NCI-H1092 treated with DMSO at 0.1 percent for 48 hours (cell line): ENCODE results near the gene SLC39A5.
"Not testable (repeated sequence)": the region's sequence is repeated elsewhere in the genome, so short reads cannot be mapped to it uniquely, and the experiment has no call there.

Source experiments
- DNase-seq: peaks from one replicate; lab custom pipeline; 2025; lab: John Stamatoyannopoulos, UW

SLC39A5 gene, protein sequence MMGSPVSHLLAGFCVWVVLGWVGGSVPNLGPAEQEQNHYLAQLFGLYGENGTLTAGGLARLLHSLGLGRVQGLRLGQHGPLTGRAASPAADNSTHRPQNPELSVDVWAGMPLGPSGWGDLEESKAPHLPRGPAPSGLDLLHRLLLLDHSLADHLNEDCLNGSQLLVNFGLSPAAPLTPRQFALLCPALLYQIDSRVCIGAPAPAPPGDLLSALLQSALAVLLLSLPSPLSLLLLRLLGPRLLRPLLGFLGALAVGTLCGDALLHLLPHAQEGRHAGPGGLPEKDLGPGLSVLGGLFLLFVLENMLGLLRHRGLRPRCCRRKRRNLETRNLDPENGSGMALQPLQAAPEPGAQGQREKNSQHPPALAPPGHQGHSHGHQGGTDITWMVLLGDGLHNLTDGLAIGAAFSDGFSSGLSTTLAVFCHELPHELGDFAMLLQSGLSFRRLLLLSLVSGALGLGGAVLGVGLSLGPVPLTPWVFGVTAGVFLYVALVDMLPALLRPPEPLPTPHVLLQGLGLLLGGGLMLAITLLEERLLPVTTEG

GRCh38 chr12:56229916-56230431 lies at the start of gene SLC39A5:
Gene SLC39A5 (plus strand): TSS chr12:56230051. CDS start chr12:56231275, 1,224 bp downstream.
- no peak for DNase-seq

GRCh38 chr12:56186957-56187356 lies 42.9 kb upstream of the SLC39A5 start:
- no peak for DNase-seq

- DNase-seq, result peak; percentile 3
Measured at GRCh38 chr12:56188131-56188777, 41.6 kb upstream of the SLC39A5 start.

DNA sequence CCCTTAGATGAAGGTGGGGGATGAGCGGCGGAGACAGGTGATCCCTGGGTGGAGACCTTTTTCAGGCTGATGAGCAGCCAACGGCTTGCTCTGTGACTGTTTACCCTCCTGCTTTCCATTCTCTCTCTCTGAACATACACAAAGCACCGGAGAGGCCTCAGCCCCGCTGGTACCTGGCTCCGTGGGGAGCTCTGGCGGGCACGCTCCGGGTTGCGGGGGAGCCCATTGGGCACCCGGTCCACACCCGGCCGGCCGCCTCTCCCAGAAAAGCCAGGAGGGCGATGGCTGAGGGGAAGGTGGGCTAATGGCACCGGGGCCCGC lies 41.1 kb upstream of the SLC39A5 start:
- DNase-seq, result peak; percentile 3

DNA sequence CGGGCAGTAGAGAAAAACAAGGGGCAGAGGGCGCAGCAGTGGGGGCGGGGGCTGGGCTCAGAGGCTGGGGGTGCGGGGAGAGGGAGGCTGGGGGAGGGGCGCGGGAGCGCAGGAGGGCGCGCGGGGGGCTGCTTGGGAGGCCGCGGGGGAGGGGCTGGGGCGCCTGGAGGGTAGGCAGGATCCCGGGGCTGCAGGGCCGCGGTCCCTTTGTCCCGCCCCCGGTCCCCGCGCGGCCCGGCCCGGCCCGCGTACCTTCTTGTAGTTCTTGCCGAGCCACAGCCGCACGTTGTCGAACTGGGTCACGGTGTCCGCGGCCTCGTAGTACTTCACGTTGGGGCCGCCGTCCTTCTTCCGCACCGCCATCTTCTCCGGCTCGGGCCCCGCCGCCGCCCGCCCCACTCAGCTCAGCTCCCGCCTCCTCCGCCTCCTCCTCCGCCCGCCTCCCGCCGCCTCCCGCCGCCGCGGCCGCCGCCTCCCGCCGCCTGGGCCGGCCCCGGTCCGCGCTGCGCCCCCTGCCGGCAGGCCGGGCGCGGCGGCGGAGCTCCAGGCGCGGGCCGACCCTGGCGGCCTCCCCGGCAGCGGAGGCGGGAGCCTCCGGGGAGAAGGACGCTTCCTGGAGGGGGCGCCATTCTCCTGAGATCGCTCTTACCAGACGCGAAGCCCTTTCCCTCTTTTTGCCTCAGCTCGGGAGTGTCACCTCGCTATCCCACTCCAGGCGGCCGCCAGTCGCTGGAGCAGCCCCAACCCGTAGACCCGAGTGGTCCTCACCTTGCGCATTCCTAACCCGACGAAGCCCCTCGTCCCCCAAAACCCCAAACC lies 40.5 kb upstream of the SLC39A5 start, which contains the start of gene SMARCC2:
SMARCC2 (minus strand) TSS at position 385 of the 819 bp plus-strand sequence; CDS start at position 363, 22 bp downstream.
- DNase-seq, result peak; percentile 65

DNA sequence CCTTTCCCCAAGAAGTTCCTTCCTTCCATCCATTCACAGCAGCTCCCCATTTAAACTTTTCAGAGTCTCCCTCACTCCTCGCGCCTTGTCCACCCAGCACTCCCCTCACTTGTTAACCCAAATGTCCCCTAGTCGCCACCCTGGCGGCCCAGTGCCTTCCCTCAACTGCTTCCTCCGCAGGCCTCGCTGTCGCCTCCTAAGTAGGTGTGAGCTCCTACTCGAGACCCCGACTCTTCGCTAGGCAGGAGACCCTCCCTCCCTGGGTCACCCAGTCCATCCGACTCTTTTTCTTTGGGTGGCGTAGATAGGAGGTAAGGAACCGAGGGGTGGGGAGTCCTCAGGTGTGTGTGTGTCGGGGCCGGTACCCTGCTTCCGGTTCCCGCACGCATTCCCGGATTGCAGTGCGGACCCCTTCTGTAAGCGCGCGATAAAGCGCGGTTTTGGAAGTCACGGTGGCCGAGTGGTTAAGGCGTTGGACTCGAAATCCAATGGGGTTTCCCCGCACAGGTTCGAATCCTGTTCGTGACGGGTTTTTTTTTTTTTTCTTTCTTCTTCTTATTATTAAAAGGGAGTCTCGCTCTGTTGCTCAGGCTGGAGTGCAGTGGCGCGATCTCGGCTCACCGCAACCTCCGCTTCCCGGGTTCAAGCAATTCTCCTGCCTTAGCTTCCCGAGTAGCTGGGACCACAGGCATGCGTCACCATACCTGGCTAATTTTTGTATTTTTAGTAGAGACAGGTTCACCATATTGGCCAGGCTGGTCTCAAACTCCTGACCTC lies 39.7 kb upstream of the SLC39A5 start:
- DNase-seq, result peak; percentile 79

DNA sequence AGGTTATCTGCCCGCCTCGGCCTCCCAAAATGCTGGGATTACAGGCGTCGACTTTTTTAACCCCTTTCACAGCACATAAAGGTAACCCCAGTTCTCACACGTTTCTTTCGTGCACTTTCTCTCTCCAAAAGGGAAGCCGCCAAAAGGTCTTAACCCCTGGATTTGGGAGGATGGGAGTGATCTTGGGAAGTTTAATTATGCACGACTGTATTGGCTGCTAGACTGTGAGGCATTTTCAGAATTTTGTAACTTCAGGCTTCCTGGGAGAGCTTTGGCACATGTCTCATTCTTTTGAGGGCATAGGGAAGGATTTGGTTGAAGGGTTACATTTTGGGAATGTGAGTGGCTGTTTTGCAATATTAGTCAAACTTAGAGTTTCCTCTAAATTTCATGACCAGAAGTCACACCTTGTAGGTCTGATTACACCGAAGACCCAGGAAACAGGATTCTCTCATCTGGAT lies 39.1 kb upstream of the SLC39A5 start:
- no peak for DNase-seq

DNA sequence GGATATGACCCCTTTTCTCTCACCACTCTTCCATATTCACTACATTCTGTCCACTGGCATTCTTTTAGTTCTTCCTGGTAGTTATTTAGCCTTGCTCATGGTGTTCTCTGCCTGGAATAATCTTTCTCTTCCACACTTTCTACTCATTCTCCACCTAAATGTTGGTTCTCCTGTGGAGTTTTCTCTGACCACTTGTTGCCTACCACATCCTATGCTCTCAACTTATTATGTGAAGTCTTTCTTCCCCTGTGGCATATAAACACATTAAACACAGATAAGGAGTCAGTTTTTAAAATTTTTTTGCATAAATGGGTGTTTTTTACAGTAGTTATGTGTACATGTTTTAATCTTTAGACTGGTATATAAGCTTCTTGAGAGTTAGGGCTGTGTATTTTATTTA lies 37.3 kb upstream of the SLC39A5 start:
- DNase-seq, result no peak

- DNase-seq, result peak; percentile 80
Measured at GRCh38 chr12:56193025-56193578, 36.7 kb upstream of the SLC39A5 start.

GRCh38 chr12:56196818-56197550 lies 32.9 kb upstream of the SLC39A5 start:
- DNase-seq, result not testable (repeated sequence)

DNA sequence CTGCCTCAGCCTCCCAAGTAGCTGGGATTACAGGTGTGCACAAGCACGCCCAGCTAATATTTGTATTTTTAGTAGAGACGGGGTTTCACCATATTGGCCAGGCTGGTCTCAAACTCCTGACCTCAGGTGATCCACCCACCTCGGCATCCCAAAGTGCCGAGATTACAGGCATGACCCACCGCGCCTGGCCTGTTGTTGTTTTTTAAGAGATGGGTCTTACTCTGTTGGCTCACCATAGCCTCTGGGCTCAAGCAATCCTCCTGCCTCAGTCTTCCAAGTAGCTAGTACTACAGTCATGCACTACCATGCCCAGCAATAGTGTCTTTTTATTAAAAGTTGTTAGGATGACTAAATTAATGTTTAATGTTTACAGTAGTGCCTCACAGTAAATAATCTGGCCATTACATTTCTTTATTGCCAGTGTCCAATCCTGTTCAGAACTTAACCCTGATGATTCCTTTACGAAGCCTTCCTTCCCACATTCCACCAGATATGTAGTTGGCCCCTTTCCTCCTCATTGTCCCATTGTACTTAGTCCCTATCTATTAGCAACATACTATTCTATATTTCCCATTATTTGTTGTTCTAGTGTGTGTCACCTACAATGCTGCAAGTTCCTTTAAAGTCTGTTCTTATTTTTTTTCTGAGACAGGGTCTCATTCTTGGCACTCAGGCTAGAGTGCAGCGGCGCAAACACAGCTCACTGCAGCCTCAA lies 31.8 kb upstream of the SLC39A5 start:
- no peak for DNase-seq

- no peak for DNase-seq
Measured at GRCh38 chr12:56198836-56199235, 31.0 kb upstream of the SLC39A5 start.

DNA sequence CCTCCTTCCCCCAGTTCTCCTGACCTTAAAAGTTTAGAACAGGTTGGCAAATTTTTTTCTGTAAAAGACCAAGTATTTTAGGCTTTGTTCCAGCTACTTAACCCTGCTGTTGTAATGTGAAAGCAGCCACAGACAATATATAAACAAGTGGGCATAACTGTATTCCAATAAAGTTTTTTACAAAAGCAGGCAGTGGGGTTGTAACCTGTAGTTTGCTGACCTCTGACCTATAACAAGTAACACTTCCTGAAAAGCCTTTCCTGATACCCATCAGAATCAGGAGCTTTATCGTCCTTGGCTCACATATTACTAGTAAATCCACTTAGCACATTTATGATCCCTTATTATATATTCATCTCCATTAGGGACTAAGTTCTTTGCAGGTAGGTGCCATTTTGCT lies 27.5 kb upstream of the SLC39A5 start:
- no peak for DNase-seq

DNA sequence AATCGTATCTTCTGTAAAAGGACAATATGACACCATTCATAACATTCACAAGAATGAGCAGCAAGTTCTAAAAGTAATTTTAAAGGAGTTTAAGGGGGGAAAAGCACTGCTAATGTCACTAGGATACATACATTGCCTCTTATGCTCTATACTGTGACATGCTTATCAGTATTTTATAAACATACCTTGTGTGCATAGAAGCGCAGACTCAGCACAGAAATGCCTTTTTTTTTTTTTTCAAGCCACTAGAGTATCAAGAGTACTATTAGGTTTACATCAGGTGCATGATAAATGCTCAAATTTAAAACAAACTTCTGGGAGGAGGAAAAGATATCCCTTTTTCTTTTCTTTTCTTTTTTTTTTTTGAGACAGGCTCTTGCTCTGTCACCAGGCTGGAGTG lies 27.0 kb upstream of the SLC39A5 start:
- no peak for DNase-seq

DNA sequence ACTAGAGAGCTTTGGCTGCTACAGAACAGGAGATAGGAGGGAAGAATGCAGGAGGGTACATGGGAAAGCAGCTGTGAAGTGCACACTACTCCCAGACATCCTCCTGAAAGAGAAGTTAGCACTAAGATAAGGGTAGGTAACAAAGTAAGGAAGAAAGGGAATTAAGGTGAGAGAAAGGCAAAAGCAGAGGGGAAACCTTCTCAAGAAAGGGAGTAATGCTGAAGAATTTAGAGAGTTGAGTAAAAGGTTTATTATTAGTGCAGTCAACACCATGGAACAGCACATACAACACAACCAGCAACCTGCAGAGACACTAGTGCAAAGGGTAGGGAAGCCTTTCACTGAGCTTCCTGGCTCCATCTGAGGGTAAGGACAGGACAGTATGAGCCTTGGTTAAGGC lies 25.6 kb upstream of the SLC39A5 start:
- no peak for DNase-seq

GRCh38 chr12:56205445-56205844 lies 24.4 kb upstream of the SLC39A5 start:
- no peak for DNase-seq

- peak; percentile 10 for DNase-seq
Measured at GRCh38 chr12:56206452-56207166, 23.2 kb upstream of the SLC39A5 start.

DNA sequence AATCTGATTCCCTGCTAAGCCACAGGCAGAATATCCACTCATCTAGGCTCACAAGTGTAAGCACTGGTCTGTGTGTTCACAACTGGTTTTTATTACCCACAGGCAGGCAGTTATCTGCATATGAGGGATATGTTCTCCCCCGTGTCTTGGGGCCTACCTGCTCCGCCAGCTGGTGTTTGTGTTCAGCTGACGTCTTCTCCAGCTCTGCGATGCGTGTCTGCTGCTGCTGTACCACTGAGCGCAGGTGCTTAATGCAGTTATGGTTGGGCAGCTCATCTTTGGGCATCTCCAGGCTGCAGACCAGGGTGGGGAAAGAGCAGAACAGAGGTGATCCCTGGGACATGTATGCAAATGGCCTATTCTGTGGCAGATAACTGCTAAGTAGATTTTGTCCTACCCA lies 21.8 kb upstream of the SLC39A5 start:
- DNase-seq, result no peak

GRCh38 chr12:56212361-56212760 lies 17.5 kb upstream of the SLC39A5 start:
- no peak for DNase-seq
